C4-2B (cell line): ENCODE data around the gene SEMA5A.

Experiments used
- ZFX ChIP-seq: fragments of 450-650 bp; IDR thresholded peaks from 2 replicates; pipeline ENCODE4 v1.6.1; 2017
- TF ChIP-seq, protein P1 (sequence below): fragments of 450-650 bp; conservative IDR thresholded peaks from 2 replicates; pipeline ENCODE4 v1.5.1; 2017; ENCODE audit warnings: mild to moderate bottlenecking

DNA sequence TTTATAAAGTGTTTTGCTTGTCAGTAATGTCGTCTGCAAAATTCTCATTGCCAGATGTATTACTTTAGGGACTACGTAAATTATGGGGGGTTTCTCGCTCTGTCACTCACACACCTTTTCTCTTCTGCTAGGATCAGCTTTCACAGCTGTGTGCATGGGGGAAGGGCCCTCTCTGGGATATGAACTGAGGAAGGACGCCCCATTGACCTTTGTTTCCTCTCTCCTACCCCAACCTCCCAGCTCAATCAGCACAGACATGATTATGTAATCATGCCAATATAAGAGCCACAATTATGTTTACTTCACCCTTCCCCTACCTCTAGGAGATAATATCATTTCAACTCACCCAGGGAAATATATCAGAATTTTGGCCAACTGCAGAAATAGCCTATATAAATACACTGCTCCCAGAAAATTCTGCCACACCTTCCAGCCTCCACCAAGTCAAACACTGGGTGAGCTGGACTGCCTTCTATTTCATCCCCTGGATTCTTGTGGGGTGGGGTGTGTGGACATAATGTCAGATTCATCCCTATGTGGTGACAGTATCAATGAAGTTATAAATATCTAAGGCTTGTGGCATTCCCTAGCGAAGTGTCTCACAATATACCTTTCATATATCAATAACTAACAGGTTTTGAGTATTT, 12.6 kb upstream of the SEMA5A start:
- TF ChIP-seq, protein P1, sequence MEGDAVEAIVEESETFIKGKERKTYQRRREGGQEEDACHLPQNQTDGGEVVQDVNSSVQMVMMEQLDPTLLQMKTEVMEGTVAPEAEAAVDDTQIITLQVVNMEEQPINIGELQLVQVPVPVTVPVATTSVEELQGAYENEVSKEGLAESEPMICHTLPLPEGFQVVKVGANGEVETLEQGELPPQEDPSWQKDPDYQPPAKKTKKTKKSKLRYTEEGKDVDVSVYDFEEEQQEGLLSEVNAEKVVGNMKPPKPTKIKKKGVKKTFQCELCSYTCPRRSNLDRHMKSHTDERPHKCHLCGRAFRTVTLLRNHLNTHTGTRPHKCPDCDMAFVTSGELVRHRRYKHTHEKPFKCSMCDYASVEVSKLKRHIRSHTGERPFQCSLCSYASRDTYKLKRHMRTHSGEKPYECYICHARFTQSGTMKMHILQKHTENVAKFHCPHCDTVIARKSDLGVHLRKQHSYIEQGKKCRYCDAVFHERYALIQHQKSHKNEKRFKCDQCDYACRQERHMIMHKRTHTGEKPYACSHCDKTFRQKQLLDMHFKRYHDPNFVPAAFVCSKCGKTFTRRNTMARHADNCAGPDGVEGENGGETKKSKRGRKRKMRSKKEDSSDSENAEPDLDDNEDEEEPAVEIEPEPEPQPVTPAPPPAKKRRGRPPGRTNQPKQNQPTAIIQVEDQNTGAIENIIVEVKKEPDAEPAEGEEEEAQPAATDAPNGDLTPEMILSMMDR, result no peak
- no peak for TF ChIP-seq ZFX
